Cardiac muscle cell (in vitro differentiated cells and primary cell): ENCODE data around the gene LPIN2. TPM values are rescaled to one million over a fixed set of nuclear protein-coding genes. Genes with fewer than 3 reads are reported as not detected.

ENCODE experiments used
- DNase-seq, 2 donors: peaks; one replicate each; pipeline versions ENCODE4 v3.0.0 to v3.0.0-alpha.2; 2010 to 2017; ENCODE audit warnings: low read depth in 1 of 2, low spot score in 1 of 2
- H3K27ac ChIP-seq: fragments of 200-600 bp; sonication (generic); 2 replicates; pipeline ENCODE4 v1.5.1; 2016
- H3K27me3 ChIP-seq: fragments of 200-600 bp; sonication (generic); 2 replicates; pipeline ENCODE4 v1.6.0; 2016; ENCODE audit warnings: control low read depth
- H3K36me3 ChIP-seq: fragments of 200-600 bp; sonication (generic); 2 replicates; pipeline ENCODE4 v1.5.1; 2016; ENCODE audit warnings: control low read depth
- H3K4me1 ChIP-seq: fragments of 200-600 bp; sonication (generic); 2 replicates; pipeline ENCODE4 v1.8.1; 2017; ENCODE audit warnings: low read depth, mild to moderate bottlenecking, mixed run types
- H3K4me3 ChIP-seq: fragments of 200-600 bp; sonication (generic); 2 replicates; pipeline ENCODE4 v1.5.1; 2016; ENCODE audit warnings: mild to moderate bottlenecking
- H3K9me3 ChIP-seq: fragments of 200-600 bp; sonication (generic); 2 replicates; pipeline ENCODE4 v1.5.1; 2017; ENCODE audit warnings: low read depth, mild to moderate bottlenecking, control low read depth
- polyA plus RNA-seq: library from polyadenylated mRNA; unstranded; fragments of >200 nt; fragmentation: Nextera tagmentation; extraction: Ambion mirVana; gene quantifications from 2 replicates; pipeline ENCODE4 v1.2.1, GENCODE V29; 2016
- total RNA-seq: library from RNA; depleted of rRNA; stranded (reverse); fragments of >200 nt; gene quantifications from 2 replicates; pipeline ENCODE4 v1.2.3, GENCODE V29; 2016
- TF ChIP-seq, protein P1 (sequence below): IDR thresholded peaks from 2 replicates; pipeline ENCODE4 v1.5.1; 2012; ENCODE audit warnings: low read depth, mild to moderate bottlenecking, low read length

Gene LPIN2
- total and polyA plus RNA-seq, 2 experiments from 2014 or later, result 18.1 to 50.8 TPM

DNA sequence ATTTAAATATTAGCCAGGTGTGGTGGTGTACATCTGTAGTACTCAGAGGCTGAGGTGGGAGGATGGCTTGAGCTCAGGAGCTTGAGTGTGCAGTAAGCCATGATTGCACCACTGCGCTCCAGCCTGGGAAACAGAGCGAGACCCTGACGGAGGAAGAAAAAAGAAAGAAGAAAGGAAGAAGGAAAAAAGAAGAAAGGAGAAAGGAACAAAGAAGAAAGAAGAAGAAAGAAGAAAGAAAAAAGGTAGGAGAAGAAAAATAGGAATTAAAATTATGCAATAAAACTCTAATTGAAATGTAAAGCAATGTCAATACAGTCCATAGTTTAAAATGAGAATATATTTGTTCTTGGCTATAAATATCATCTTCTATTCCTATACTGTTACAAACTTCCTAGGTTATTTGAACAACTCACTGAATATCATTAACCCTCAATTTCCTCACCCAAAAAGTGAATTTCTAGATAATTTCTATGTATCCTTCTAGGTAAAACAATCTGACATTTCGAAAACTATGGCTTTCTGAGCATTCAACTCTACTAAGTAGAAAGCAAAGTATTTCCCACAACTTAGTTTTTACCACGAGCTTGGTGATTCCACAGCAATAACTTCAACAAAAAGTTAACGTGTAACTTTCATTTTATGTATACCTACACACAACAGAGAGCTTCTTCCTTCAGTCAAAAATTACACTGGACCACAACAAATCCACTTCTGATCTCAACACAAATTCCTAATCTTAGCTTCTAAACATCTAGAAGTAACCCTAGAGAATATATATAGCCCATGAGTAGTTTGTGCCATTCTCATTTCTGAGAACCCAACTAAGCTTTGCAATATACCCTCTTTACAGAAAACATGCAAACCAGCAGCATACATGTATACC lies 19.7 kb downstream of the LPIN2 start:
- Histone ChIP-seq H3K9me3 (no peaks in the 10 kb centered on the region), H3K27ac (peak overlapping the region; percentile 38), H3K4me1 (peaks cover 10% of the 10 kb centered on the region), H3K36me3 (no peaks in the 10 kb centered on the region), H3K27me3 (no peaks in the 10 kb centered on the region), H3K4me3 (no peak overlapping the region)
- no peak for DNase-seq
- TF ChIP-seq, protein P1, sequence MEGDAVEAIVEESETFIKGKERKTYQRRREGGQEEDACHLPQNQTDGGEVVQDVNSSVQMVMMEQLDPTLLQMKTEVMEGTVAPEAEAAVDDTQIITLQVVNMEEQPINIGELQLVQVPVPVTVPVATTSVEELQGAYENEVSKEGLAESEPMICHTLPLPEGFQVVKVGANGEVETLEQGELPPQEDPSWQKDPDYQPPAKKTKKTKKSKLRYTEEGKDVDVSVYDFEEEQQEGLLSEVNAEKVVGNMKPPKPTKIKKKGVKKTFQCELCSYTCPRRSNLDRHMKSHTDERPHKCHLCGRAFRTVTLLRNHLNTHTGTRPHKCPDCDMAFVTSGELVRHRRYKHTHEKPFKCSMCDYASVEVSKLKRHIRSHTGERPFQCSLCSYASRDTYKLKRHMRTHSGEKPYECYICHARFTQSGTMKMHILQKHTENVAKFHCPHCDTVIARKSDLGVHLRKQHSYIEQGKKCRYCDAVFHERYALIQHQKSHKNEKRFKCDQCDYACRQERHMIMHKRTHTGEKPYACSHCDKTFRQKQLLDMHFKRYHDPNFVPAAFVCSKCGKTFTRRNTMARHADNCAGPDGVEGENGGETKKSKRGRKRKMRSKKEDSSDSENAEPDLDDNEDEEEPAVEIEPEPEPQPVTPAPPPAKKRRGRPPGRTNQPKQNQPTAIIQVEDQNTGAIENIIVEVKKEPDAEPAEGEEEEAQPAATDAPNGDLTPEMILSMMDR, result no peak

DNA sequence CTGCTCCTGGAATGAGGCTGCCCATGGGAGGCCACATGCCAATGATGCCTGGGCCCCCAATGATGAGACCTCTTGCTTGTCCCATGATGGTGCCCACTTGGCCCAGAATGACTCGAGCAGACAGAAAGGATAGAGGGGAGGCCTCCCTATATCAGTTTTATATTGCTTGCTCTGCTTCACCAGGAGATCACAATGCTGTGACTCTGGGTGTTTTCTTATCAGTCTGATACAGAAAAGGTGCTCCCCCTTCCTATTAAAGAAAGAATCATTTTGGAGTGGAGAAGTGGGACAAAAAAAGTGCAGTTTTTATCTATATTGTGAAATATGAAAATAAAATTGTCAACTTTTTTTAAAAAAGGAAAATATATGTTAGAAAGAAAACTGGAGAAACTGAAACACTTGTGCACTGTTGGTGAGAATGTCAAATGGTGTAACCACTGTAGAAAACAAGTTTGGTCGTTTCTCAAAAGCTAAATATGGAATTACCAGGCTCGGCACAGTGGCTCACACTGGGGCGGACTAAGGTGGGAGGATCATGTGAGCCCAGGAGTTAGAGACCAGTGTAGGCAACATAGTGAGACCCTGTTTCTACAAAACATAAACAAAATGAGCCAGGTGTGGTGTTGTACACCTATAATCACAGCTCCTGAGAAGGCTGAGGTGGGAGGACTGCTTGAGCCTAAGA lies 21.8 kb downstream of the LPIN2 start:
- no peak for DNase-seq
- Histone ChIP-seq H3K27me3 (no peaks in the 10 kb centered on the region), H3K9me3 (no peaks in the 10 kb centered on the region), H3K27ac (no peak overlapping the region), H3K4me3 (no peak overlapping the region), H3K4me1 (no peaks in the 10 kb centered on the region), H3K36me3 (no peaks in the 10 kb centered on the region)
- TF ChIP-seq, protein P1, result no peak

DNA sequence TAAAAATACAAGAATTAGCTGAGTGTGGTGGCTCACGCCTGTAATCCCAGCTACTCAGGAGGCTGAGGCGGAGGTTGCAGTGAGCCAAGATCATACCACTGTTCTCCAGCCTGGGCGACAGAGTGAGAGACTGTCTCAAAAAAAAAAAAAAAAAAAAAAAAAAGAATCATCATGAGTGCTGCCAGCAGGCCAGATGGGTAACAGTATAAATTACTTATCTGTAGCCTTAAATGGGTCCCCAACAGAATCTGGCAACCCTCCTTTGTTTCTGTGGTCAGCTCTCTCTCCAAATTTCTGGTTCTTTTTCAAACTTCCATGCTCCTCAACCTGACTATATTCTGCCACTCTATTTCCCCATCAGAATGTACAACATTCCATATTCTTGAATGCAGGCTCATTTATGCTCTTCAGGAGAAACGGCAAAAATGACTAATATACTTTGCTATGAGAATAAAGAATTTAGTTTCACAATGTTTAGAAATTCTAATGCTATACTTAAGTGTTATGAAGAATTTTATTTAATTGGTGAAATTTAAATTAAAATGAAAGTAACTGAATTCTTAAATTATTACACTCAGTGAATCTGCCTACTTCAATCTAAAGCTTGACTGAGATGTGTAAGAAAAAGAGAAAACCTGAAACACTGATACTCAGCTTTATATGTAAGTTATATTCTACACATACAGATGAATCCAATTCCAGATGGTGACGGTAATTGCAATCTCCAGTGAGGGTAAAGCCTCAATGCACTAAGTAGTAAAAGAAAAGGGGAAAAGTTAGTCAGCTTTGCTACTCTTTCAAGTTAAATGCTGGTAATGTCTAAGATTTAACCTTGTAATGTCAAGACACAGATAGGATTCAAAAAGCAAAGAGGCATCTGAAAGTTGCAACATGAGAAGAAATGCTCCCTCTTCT lies 24.8 kb downstream of the LPIN2 start:
- Histone ChIP-seq H3K36me3 (no peaks in the 10 kb centered on the region), H3K4me3 (no peak overlapping the region), H3K27me3 (no peaks in the 10 kb centered on the region), H3K9me3 (no peaks in the 10 kb centered on the region), H3K4me1 (no peaks in the 10 kb centered on the region), H3K27ac (no peak overlapping the region)
- TF ChIP-seq, protein P1, result no peak
- peak in 1 of 2 donors; percentile 84 for DNase-seq

DNA sequence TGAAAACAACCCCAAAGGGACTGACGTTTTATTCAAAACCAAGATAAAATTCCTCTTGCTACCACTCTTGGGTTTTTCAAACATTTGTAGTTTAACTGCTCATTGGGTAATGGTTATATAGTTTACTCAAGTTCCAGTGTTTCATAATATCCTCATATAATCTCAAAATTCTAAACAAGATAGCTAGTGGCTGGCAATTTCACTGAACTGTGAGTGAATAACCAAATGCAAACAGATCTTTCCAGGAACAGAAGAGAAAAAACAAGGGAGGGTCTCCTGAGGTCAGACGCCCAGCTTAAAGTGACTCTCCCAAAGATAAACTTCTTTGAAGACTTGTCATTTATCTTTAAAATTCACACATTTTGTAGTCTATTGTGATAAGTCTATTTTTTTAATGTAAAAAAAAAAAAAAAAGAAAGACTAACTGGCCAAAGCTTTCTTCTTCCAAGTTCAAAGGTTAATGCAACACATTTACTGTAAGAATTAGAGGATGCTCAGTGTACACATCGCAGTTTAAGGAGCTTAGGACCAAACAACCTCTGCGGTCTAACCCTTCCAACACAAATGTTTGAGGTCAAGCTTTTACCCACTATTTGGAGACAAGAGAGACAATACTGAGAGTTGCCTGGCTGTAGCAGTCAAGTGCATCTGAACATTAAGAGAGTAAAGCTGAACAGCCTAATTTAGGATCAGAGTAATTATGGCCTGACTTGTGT lies 26.6 kb downstream of the LPIN2 start:
- H3K9me3 ChIP-seq, result no peaks in the 10 kb centered on the region
- H3K36me3 ChIP-seq, result no peaks in the 10 kb centered on the region
- TF ChIP-seq, protein P1, result no peak
- peak in 1 of 2 donors; percentile 65 for DNase-seq
- H3K4me3 ChIP-seq, result no peak overlapping the region
- no peak overlapping the region for H3K27ac ChIP-seq
- peaks cover 6% of the 10 kb centered on the region for H3K4me1 ChIP-seq
- no peaks in the 10 kb centered on the region for H3K27me3 ChIP-seq

DNA sequence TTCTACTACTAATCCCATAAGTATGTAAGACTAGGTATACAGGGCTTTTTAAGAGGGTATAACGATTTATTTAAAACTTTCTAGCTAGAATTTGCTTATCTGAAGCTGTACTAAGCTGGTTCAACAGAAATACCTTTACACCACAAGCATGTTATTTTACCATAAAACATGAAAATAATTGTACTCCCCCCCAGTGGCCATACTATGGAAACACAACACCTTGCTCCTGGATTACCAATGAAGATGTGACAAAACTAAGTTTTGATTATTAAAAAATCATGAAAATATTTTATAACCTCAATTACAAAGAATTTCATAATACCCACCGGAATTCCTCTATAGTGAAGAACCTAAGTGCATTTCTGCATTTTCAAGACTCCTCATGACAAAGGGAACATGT lies 27.3 kb downstream of the LPIN2 start:
- peaks cover 6% of the 10 kb centered on the region for H3K4me1 ChIP-seq
- no peaks in the 10 kb centered on the region for H3K9me3 ChIP-seq
- no peak overlapping the region for H3K4me3 ChIP-seq
- TF ChIP-seq, protein P1, result peak; percentile 49
- DNase-seq, result peak in 1 of 2 donors; percentile 68
- H3K36me3 ChIP-seq, result no peaks in the 10 kb centered on the region
- no peaks in the 10 kb centered on the region for H3K27me3 ChIP-seq
- no peak overlapping the region for H3K27ac ChIP-seq
